Osteoblast (primary cell): ENCODE measurements around the gene FOXD4L4. TPM values are rescaled to one million over a fixed set of nuclear protein-coding genes. Genes with fewer than 3 reads are reported as not detected.
"Not testable (repeated sequence)": the region's sequence is repeated elsewhere in the genome, so short reads cannot be mapped to it uniquely, and the experiment has no call there.

ENCODE experiments used
- DNase-seq: peaks from one replicate; pipeline ENCODE4 v3.0.0; 2011; ENCODE audit warnings: low spot score, mixed read lengths; ENCODE audit not compliant: insufficient read length; ENCODE audit errors: missing footprints
- H2AFZ ChIP-seq: 2 replicates; pipeline ENCODE4 v1.6.0; 2011; ENCODE audit warnings: mild to moderate bottlenecking, low read length
- H3K27ac ChIP-seq: 2 replicates; pipeline ENCODE4 v1.5.1; 2011; ENCODE audit warnings: mild to moderate bottlenecking, low read depth, low read length, moderate library complexity
- H3K27me3 ChIP-seq: 2 replicates; pipeline ENCODE4 v1.6.0; 2012; ENCODE audit warnings: mild to moderate bottlenecking, control low read depth, inconsistent platforms, low read length, moderate library complexity; ENCODE audit not compliant: insufficient read depth
- H3K36me3 ChIP-seq: 2 replicates; pipeline ENCODE4 v1.5.1; 2011; ENCODE audit warnings: mild to moderate bottlenecking, low read length, control low read depth, moderate library complexity; ENCODE audit not compliant: insufficient read depth
- H3K4me1 ChIP-seq: 2 replicates; pipeline ENCODE4 v1.5.1; 2011; ENCODE audit warnings: mild to moderate bottlenecking, low read length, control low read depth, moderate library complexity; ENCODE audit not compliant: insufficient read depth
- H3K4me2 ChIP-seq: 2 replicates; pipeline ENCODE4 v1.6.0; 2011; ENCODE audit warnings: mild to moderate bottlenecking, low read length; ENCODE audit not compliant: insufficient read depth
- H3K4me3 ChIP-seq: fragments of 200-600 bp; sonication (generic); 3 replicates; pipeline ENCODE4 v1.5.1; 2012; ENCODE audit warnings: mild to moderate bottlenecking, low read length, inconsistent platforms; ENCODE audit not compliant: insufficient read depth
- H3K79me2 ChIP-seq: 2 replicates; pipeline ENCODE4 v1.6.0; 2012; ENCODE audit warnings: mild to moderate bottlenecking, low read length, control low read depth, inconsistent platforms; ENCODE audit not compliant: insufficient read depth
- H3K9me3 ChIP-seq: 2 replicates; pipeline ENCODE4 v1.5.1; 2011; ENCODE audit warnings: low read depth, low read length, control low read depth
- H4K20me1 ChIP-seq: 2 replicates; pipeline ENCODE4 v1.6.0; 2012; ENCODE audit warnings: mild to moderate bottlenecking, low read length, control low read depth; ENCODE audit not compliant: insufficient read depth
- total RNA-seq: library from RNA; depleted of rRNA; stranded (reverse); fragments of >200 nt; gene quantifications from 2 replicates; pipeline ENCODE4 v1.2.3, GENCODE V29; 2012

Gene FOXD4L4
- total RNA-seq, result under 0.01 TPM in 2 replicates

DNA sequence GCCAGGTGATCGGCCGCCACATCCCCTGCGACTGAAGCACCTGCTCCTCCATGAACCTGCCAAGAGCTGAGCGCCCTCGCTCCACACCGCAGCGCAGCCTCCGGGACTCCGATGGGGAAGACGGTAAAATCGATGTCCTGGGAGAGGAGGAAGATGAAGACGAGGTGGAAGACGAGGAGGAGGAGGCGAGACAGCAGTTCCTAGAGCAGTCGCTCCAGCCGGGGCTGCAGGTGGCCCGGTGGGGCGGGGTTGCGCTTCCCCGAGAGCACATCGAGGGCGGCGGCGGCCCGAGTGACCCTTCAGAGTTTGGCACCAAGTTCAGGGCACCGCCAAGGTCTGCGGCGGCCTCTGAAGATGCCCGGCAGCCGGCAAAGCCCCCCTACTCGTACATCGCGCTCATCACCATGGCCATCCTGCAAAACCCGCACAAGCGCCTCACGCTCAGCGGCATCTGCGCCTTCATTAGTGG, at the start of gene FOXD4L4:
FOXD4L4 (plus strand) TSS at position 51 of the 469 bp plus-strand sequence; CDS start at position 51, 0 bp downstream.
- H4K20me1 ChIP-seq, H3K4me1 ChIP-seq, H3K36me3 ChIP-seq: not testable (repeated sequence)

DNA sequence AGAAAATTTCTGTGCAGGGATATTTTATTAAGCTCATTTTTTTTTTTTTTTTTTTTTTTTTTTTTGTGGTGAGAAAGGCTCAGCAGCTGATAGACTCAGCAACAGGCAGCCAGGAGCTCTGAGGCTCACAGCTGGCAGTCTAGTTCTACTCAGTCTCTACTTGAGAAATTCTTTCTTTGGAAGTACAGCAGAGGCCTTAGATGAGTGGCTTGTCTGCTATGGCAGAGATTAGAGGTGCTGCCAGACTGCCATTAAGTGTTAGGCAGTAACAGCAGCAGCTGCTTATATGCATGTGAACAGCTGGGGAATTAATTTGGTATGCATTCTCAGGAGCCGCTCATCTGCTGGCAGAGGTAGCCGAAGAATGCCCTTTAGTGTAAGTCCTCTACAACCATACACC, 33.4 kb upstream of the FOXD4L4 start:
- H4K20me1 ChIP-seq, H3K79me2 ChIP-seq, H3K4me3 ChIP-seq, H3K27me3 ChIP-seq, H3K4me2 ChIP-seq, H3K36me3 ChIP-seq, H2AFZ ChIP-seq, H3K9me3 ChIP-seq, DNase-seq, H3K4me1 ChIP-seq, H3K27ac ChIP-seq: not testable (repeated sequence)

More for the DNA sequence above, at the start of gene FOXD4L4:
- not testable (repeated sequence) for H3K79me2 ChIP-seq, H3K4me3 ChIP-seq, H3K27ac ChIP-seq, H3K27me3 ChIP-seq, H3K4me2 ChIP-seq, H3K9me3 ChIP-seq, DNase-seq, H2AFZ ChIP-seq

DNA sequence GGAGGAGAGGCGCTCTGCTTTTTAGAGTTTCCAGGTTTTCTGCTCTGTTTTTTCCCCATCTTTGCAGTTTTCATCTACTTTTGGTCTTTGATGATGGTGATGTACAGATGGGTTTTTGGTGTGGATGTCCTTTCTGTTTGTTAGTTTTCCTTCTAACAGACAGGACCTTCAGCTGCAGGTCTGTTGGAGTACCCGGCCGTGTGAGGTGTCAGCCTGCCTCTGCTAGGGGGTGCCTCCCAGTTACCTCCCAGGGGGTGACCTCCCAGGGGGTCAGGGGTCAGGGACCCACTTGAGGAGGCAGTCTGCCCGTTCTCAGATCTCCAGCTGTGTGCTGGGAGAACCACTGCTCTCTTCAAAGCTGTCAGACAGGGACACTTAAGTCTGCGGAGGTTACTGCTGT, 22.5 kb upstream of the FOXD4L4 start:
- not testable (repeated sequence) for H3K4me1 ChIP-seq, H4K20me1 ChIP-seq, H3K9me3 ChIP-seq, H3K4me3 ChIP-seq, H3K4me2 ChIP-seq, H3K27me3 ChIP-seq, H3K27ac ChIP-seq, H2AFZ ChIP-seq, H3K36me3 ChIP-seq, DNase-seq, H3K79me2 ChIP-seq

DNA sequence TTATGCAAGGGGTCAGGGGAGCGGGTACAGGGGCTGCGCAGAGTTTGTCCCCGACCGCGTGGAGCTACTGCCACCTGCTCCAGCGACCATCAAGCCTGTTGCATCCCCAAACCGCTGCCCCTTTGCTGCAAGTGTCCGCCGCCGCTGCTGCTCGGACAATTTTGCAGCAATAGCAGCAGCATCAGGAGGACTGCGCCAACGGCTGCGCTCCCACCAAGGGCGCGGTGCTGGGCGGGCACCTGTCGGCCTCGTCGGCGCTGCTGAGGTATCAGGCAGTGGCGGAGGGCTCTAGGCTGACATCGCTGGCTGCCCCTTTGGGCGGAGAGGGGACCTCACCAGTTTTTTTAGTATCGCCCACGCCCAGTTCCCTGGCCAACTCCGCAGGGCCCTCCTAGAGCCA, 1.2 kb downstream of the FOXD4L4 start:
- not testable (repeated sequence) for H3K36me3 ChIP-seq, H3K27ac ChIP-seq, H2AFZ ChIP-seq, H3K9me3 ChIP-seq, DNase-seq, H3K4me1 ChIP-seq, H3K4me3 ChIP-seq, H3K4me2 ChIP-seq, H4K20me1 ChIP-seq, H3K79me2 ChIP-seq, H3K27me3 ChIP-seq

Other genes with a start within 250 kb of the FOXD4L4 start
- 33.3 and 34.7 TPM in 2 replicates for gene ZNG1E, start 61.2 kb upstream of the FOXD4L4 start, total RNA-seq